Suppressor macrophage treated with lipopolysaccharide for 1 hour (primary cell): ENCODE results near the gene GPA33.

ENCODE experiments used
- DNase-seq, 3 donors: peaks; one replicate each; pipeline ENCODE4 v3.0.0-alpha.2; 2020 to 2022

GPA33 gene

GRCh38 chr1:167083871-167084270 is 6.3 kb downstream of the GPA33 start:
- DNase-seq: no peak

DNA sequence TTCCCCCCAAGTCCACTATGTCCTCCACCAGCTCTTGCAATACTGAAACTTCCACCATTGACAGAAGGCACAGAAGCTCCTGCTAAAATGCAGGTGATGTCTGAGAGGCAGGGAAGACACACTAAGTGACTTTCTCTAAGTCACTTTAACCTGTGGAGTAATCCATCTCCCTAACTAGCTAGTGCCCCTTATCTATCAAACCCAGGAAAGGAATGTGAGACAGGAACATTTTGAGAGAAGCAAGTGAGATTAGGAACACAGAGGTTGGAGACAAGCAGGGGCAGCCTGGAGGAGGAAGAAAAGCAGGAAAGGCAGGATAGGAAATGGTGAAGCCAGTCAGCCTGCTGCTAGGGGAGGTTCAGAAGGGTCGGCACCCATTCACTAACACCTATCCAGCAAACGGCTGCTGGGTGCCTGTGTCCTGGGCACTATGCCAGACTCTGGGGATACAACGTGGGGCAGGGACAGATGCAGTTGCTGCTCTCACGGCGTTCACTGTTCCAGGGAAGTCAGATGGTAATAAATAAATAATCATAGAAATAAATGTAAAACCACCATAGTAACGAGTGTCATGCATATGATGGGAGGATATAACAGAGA is 7.0 kb downstream of the GPA33 start:
- DNase-seq: no peak

DNA sequence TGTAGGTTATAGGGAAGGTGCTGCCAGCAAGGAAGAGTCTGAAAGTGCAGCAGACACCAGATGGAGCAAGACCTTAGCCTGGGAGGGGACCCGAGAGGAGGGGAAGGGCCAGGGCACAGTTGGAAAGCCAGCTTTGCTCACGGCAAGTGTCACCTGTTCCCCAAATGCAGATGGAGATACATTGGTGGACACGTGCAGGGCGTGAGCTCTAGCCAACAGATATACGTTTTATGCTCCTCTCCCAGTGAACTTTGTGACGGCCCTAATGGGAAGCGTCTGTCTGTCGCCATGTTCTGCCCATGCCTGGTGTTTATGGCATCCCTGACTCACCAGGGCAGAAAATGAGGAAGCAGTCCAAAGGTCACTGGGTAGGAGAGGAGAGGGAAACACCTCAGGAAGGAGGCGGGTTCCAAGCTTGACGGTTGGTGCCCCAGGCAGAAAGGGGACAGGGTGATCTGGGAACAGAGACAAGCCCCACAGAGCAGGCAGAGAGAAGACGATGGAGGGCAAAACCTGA is 7.6 kb downstream of the GPA33 start:
- DNase-seq: peak; percentile 81 to 85 (median 81)

- no peak for DNase-seq
Observed at GRCh38 chr1:167081594-167082156, 8.5 kb downstream of the GPA33 start.

GRCh38 chr1:167077868-167078210 is 12.3 kb downstream of the GPA33 start:
- DNase-seq: no peak

DNA sequence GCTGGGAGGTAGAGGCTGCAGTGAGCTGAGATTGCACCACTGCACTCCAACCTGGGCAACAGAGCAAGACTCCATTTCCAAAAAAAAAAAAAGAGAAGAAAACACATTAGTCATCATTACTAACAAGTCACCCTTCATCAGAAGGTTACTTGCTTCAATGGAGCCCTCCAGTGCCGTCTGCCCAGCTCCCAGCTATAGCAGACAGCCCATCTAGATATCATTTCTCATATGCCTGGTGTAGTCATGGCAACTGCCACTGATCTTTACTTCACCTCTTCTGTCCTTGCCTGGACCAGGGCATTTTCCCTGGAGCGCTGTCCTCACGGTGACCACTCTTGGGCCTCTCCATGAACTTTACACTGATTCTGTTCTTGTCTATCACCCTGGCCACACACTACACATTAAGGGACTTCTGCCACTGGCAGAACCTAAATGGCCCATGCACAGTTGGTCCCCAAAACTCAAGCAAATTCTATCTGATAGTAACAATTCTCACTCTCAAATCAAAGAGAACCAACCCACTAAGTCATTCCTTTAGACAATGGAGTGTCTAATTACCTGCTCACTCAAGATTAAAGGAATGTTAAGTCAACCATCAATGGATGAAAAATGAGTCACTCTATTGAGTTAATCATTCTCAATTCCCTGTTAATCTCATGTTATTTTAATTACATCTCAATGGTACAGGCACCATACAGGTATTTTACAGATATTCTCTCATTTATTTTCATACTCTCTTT is 12.9 kb downstream of the GPA33 start:
- no peak for DNase-seq

- no peak for DNase-seq
Observed at GRCh38 chr1:167076136-167076710, 14.0 kb downstream of the GPA33 start.

GRCh38 chr1:167071286-167071685 is 18.9 kb downstream of the GPA33 start:
- no peak for DNase-seq

DNA sequence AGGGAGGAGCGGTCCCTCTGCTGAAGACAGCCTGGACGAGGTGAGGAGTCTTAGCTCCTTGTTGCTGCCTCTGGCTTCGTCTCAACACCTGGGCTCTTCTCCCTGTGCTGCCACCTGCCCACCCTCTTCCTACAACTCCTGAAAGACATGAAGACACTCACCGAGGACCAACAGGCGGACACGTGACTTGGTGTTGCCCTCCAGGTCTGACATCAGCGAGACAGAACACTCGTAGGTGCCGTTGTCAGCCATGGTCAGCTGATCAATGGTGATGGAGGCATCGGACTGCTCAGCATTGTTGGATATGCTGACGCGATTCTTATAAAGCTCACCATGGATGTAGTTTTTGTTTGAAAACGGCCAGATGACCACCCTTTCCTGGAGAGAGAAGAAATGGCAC is 21.4 kb downstream of the GPA33 start:
- DNase-seq: no peak

DNA sequence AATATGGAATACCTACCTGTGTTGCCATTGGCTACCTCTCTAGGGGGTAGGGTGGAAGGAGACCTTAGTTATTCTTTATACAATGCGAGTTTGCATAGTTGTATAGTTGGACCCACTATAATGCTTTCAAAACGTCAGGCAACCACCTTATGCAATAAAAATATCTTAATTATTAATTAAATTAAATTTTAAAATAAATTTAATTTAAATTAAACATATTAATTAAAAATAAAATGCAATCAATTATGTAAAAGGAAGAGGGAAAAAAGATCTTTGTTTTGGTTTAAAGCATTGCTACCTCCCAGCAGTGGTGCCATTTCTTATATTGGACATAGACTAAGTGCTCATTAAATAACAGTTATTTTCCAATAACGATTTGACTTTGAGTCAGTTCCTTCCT is 22.3 kb downstream of the GPA33 start:
- no peak for DNase-seq

DNA sequence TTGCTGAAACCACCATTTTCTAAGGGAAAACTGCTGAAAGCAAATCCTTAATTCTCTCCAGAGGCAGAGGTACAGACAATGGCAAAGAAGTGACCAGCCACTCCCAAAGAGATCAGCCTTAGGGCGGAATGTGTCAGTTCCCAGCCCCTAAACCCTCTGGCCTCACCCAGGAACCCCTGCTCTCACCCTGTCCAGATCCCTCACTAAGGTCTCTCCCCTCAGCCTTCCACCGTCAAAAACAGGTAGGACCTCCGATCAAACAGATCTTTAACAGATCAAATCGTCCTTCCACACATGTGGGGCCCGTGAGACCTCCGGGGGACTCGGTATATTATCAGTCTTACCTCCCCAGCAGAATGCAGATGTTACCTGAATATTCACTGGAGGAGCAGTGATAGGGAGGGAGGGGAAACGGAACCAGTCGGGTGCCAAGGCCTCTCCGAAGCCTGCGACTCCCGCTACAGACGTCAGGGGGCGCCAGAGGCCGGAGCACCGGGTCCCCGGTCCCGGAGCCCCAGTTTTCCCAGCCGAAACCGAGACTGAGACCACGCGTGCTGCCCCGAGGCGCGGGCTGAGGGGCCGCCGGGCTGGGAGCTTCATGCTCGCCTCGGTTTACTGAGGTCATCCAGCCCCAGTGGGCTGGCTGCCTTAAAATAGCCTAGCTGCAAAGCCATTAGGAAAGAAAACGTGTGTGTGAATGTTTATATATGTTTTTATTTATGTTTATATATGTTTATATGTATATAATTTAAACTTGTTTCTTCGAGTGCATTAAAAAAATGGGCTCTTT is 23.6 kb downstream of the GPA33 start:
- DNase-seq: peak; percentile 78 to 88 (median 85)

GRCh38 chr1:167065471-167065870 is 24.7 kb downstream of the GPA33 start:
- no peak for DNase-seq

- DNase-seq: no peak
Observed at GRCh38 chr1:167064621-167065020, 25.6 kb downstream of the GPA33 start.

- no peak for DNase-seq
Observed at GRCh38 chr1:167061073-167061464, 29.1 kb downstream of the GPA33 start.

DNA sequence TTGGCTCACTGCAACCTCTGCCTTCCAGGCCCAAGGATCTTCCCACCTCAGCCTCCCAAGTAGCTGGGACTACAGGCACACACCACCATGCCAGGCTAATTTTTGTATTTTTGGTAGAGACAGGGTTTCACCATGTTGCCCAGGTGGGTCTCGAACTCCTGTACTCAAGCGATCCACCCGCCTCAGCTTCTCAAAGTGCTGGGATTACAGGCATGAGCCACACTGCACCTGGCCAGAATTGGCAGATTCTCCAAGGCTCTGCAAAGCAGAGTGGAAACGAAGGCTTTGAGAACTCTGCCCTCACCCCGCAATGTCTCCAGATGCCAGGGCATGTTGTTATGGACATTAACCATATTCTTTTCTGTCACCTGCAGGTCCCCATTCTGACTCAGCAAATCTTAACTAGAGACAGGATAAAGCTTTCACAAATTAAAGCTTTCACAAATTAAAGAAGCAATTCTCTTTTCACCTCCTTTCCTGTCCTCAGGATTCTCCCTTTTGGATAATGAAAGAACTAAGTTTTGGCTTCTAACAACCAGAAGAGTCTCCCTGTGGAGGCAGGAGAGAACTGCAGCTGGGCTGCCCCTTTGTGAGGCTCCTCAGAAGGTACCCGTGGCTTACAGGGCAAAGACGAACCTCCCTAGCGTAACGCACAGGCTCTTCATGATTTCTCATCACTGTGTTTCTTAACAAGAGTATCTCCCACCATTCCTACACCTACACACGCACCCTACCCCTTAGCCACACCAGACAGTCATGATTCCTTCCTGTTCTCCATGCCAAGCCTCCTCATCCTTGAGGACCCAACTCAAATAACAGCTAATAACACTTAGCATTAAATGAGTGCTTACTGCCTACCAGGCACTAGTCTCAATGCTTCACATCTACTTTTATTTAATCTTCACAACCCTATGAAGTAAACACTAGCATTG is 29.8 kb downstream of the GPA33 start:
- DNase-seq: peak in 1 of 3 donors; percentile 13

DNA sequence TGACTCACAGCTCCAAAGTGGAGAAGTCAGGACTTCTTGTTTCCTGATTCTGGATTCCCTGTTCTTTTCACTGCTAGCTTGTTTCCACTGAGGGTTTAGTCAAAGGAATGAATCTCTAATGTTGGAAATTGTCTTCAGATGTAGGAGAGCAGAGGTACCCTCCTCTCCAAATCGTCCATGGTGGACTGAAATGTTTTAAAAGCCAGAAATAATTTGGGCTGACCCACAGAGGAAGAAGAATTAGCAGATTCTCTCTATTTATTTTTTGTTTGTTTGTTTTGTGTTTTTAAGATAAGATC is 30.4 kb downstream of the GPA33 start:
- DNase-seq: no peak

GRCh38 chr1:167059045-167059808 is 30.9 kb downstream of the GPA33 start:
- peak; percentile 73 to 82 (median 73) for DNase-seq

GRCh38 chr1:167057241-167057688 is 32.9 kb downstream of the GPA33 start:
- peak; percentile 18 to 32 (median 25) for DNase-seq

DNA sequence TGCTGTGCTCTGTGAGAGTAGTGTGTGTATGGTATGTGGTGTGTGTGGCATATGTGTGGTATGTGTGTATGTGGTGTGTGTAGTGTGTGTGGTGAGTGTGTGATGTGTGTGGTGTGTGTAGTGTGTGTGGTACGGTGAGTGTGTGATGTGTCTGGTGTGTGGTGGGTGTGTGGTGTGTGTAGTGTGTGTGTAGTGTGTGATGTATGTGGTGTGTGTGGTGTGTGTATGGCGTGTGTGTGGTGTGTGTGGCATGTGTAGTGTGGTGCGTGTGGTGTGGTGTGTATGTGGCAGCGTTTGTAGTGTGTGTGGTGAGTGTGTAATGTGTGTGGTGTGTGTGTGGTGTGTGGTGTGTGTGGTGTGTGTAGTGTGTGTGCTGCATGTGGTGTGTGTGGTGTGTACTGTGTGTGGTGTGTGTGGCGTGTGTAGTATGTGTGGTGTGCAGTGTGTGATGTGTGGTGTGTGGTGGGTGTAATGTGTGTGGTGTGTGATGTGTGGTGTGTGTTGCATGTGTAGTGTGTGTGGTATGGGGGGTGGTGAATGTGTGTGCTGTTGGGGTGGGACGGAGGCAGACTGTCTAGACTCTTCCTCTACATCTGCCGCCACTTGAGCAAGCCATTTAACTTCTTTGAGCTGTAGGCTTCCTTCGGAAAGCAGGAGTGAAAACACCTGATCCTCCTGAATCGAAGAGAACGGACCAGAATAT is 33.5 kb downstream of the GPA33 start:
- DNase-seq: no peak

DNA sequence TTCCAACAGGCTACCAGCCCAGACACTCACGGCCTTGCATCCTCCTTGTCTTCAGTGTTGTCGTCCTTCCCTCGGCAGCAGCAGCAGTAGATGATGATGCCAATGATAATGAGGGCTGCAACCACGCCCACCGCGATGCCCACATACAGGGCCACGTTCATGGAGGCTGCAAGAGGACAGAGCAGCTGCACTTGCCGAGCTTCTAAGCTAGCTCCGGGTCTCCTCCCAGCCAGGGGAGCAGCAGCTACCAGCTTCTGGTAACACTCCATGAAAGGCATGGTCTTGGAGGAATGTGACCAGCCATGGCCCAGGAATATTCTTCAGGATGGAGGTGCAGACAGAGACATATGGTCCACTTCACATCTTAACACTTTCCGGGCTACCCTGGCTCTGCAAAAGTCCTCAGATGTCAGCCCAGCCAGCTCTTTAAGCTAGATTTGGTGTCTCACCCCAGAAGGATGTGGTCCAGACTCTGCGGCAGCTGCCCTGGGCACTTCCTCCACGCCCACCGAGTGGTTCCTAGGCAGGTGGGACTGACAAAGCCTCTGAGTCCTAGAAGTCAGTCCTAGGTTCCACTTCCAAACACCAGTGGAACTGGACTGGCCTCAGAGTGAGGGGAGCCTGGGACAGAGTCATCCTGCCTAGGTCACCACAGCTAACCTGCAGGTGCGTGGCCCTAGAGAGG is 35.1 kb downstream of the GPA33 start:
- DNase-seq: no peak
